Spleen (tissue), 7 donors: ENCODE data around the gene SCP2.

Source experiments
- POLR2A ChIP-seq, 3 donors: fragments of 450-650 bp; IDR thresholded peaks; one replicate each; pipeline ENCODE4 v1.5.1; 2017; ENCODE audit warnings: antibody characterized with exemption in 3 of 3, mild to moderate bottlenecking in 1 of 3
- POLR2AphosphoS5 ChIP-seq, 3 donors: sonication (generic); formaldehyde crosslinking; IDR thresholded peaks; one replicate each; pipeline ENCODE4 v1.5.1; 2017; ENCODE audit warnings: antibody characterized with exemption in 3 of 3
- TF ChIP-seq, protein P1 (sequence below), 11 experiments: fragments of 200-600 bp in 7 of 11; fragments of 450-650 bp in 4 of 11; sonication (generic) in 4 of 11; IDR thresholded peaks in 8 of 11; conservative IDR thresholded peaks in 3 of 11; 1 replicate in 7 of 11; 2 replicates in 4 of 11; pipeline versions ENCODE4 v1.4.0 to v1.8.0; 2016 to 2021; ENCODE audit warnings: antibody characterized with exemption in 11 of 11, inconsistent platforms in 4 of 11, mild to moderate bottlenecking in 1 of 11
- donor health status: DM: no; HTN: no; CAD: no; lungs with moderate emphysema.
- donor health status: DM: no; HTN: no; CAD: no.
- donor health status: DM: no; HTN: no; CAD: no.

DNA sequence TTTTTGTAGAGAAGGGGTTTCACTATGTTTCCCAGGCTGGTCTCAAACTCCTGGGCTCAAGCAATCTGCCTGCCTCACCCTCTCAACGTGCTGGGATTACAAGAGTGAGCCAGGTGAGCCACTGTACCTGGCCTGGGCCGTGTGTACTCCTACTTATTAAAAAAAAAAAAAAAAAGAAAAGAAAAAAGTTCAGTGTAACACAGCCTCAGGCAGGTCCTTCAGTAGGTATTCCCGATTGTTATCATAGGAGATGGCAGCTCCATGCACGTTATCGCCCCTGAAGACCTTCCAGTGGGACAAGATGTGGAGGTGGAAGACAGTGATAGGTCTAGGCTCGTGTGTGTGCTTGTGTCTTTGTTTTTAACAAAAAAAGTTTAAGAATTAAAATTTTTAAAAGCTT, 8.9 kb upstream of the SCP2 start:
- TF ChIP-seq POLR2A (IDR thresholded peaks at IDR 0.05) (no peak), POLR2AphosphoS5 (IDR thresholded peaks at IDR 0.05) (no peak)
- TF ChIP-seq, protein P1, sequence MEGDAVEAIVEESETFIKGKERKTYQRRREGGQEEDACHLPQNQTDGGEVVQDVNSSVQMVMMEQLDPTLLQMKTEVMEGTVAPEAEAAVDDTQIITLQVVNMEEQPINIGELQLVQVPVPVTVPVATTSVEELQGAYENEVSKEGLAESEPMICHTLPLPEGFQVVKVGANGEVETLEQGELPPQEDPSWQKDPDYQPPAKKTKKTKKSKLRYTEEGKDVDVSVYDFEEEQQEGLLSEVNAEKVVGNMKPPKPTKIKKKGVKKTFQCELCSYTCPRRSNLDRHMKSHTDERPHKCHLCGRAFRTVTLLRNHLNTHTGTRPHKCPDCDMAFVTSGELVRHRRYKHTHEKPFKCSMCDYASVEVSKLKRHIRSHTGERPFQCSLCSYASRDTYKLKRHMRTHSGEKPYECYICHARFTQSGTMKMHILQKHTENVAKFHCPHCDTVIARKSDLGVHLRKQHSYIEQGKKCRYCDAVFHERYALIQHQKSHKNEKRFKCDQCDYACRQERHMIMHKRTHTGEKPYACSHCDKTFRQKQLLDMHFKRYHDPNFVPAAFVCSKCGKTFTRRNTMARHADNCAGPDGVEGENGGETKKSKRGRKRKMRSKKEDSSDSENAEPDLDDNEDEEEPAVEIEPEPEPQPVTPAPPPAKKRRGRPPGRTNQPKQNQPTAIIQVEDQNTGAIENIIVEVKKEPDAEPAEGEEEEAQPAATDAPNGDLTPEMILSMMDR (IDR thresholded peaks at IDR 0.05 in 8 of 11, conservative IDR thresholded peaks at IDR 0.05 in 3 of 11) = no peak
